Psoas muscle (tissue), 8 donors: Measurements from ENCODE around the gene SEC61A1. TPM values are rescaled to one million over a fixed set of nuclear protein-coding genes. Genes with fewer than 3 reads are reported as not detected.
A peak's percentile ranks its signal among the peaks of the same experiment; 100 is the strongest.

Experiments used
- ATAC-seq, 4 donors: fragments of 200-7000 bp; cut with Tn5 transposase; one replicate each; pipeline ENCODE4 v1.9.1; 2020; ENCODE audit warnings: moderate library complexity in 3 of 4, mild to moderate bottlenecking in 2 of 4
- DNase-seq, 2 donors: peaks; one replicate each; pipeline ENCODE4 v3.0.0-alpha.2; 2020
- H3K27ac ChIP-seq: fragments of 200-600 bp; one replicate; pipeline ENCODE4 v1.8.0; 2022
- H3K27me3 ChIP-seq, 3 donors: fragments of 200-600 bp in 1 of 3; one replicate each; pipeline versions ENCODE4 v1.6.1 to v1.8.0; 2013 to 2022; ENCODE audit warnings: low read length in 2 of 3, mild to moderate bottlenecking in 2 of 3, moderate library complexity in 1 of 3; ENCODE audit not compliant: insufficient read depth in 3 of 3
- H3K36me3 ChIP-seq, 2 donors: fragments of 200-600 bp in 1 of 2; one replicate each; pipeline versions ENCODE4 v1.6.1 to v1.8.0; 2013 to 2022; ENCODE audit warnings: low read depth in 1 of 2, mild to moderate bottlenecking in 1 of 2, moderate library complexity in 1 of 2; ENCODE audit not compliant: insufficient read depth in 1 of 2
- H3K4me1 ChIP-seq: fragments of 200-600 bp; one replicate; pipeline ENCODE4 v1.8.0; 2022
- H3K4me3 ChIP-seq: fragments of 200-600 bp; one replicate; pipeline ENCODE4 v1.8.0; 2022; ENCODE audit warnings: mild to moderate bottlenecking
- H3K9me3 ChIP-seq: fragments of 200-600 bp; one replicate; pipeline ENCODE4 v1.8.0; 2022
- WGBS, 3 donors: extraction: QIAGEN DNeasy Blood & Tissue Kit; methylation state at CpG; one replicate each; pipeline versions ENCODE4 v1.1.6 to v1.1.7; 2013; 5-methylcytosine and 5-hydroxymethylcytosine counted together
- intact Hi-C, 2 donors: fragments of 100-400 bp; cut with DNase I; formaldehyde crosslinking; loops; one replicate each; pipeline versions ENCODE4 v1.11.0 to v1.14.2; 2022
- long read RNA-seq, 2 donors: library from polyadenylated mRNA; unstranded; transcript quantifications; one replicate each; pipeline ENCODE4 v2.0.0, GENCODE V29; 2021
- polyA plus RNA-seq, 3 donors: library from polyadenylated mRNA; stranded (reverse); fragments of 200-250 nt; gene quantifications; one replicate each; pipeline ENCODE4 v1.2.3, GENCODE V29; 2013
- total RNA-seq, 4 donors: library from RNA; stranded (reverse); fragmentation: NEBNext Ultra II Directional in 2 of 4; extraction: Animal tissue kit (Norgen Biotek cat#: 25700) in 2 of 4; gene quantifications; one replicate each; pipeline versions ENCODE4 v1.2.1 to v1.2.4, GENCODE V29; 2021 to 2023
- TF ChIP-seq, protein P1 (sequence below): fragments of 200-600 bp; IDR thresholded peaks from one replicate; pipeline ENCODE4 v1.8.0; 2022; ENCODE audit warnings: antibody characterized with exemption
- donor health status: healthy with polysubstance abuse.
- donor health status: DM: no; HTN: no; CAD: no; lungs with moderate emphysema.
- donor health status: Bipolar disorder and iron deficiency.
- donor health status: healthy.
- donor health status: DM: yes; HTN: yes; CAD: no.
- donor health status: DM: no; HTN: no; CAD: no.
- donor health status: DM: no; HTN: no; CAD: no.
- donor health status: DM: yes; HTN: yes; CAD: no.

Gene SEC61A1
- total RNA-seq = 10 to 100 TPM; 40.1 to 98.2 (median 88.6) TPM
- polyA plus RNA-seq = 100 to 1,000 TPM in 2 of 3 donors, 10 to 100 TPM in 1; 62.6 to 136 (median 117) TPM
- long read RNA-seq, donor 1, transcript SEC61A1-201 (12 exons, 3,635 nt) = major isoform, 67 of 114 reads
- long read RNA-seq, donor 1, partial matches to known transcripts = 43 of 114 reads
- long read RNA-seq, donor 1, other reads (novel, unspliced or antisense) = 4 of 114 reads
- long read RNA-seq, donor 2, transcript SEC61A1-201 (12 exons, 3,635 nt) = major isoform, 164 of 344 reads
- long read RNA-seq, donor 2, partial matches to known transcripts = 43 of 344 reads
- long read RNA-seq, donor 2, other reads (novel, unspliced or antisense) = 135 of 344 reads

DNA sequence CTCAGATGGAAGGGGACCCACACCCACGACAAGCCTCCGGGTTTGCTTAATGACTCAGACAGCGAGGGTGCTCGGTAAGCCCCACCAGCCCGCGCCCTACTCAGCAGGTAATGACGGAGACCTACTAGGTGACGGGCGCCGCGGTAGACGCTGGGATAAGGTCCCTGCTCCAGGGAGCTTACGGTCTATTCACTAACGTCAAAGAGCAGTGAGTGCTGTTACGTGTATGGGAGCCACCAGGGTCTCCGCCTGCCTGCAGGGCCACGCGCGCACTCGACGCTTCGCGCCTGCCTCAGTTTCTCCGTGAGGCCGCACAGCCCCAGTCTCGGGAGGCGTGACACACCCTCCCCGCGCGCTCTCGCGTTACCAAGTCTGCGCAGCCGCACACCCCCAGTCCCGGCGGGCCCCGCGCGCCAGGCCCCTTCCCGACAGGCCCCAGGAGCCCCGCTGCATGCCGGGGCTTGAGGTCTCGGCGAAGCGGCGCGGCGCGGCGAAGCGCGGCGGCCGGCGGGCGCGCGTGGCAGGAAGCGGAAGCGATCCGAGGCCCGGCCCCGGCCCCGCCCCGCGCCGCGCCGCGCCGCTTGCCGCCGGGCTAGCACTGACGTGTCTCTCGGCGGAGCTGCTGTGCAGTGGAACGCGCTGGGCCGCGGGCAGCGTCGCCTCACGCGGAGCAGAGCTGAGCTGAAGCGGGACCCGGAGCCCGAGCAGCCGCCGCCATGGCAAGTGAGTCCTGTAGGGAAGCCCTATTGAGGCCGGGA lies at the start of gene SEC61A1:
Gene SEC61A1 (plus strand): TSS at position 601 of the 758 bp plus-strand sequence. CDS start 116 bp downstream, at position 717.
- Histone ChIP-seq H3K27me3 (no peaks in the 10 kb centered on the region), H3K9me3 (no peaks in the 10 kb centered on the region), H3K36me3 (peaks cover 13 to 25% of the 10 kb centered on the region in 2 donors), H3K4me1 (peaks cover 30% of the 10 kb centered on the region), H3K27ac (peak within 1 kb of the TSS; percentile 100), H3K4me3 (peak within 1 kb of the TSS; percentile 98)
- 0 to 1% (median 1%) methylated on average over 37 to 90 of the region's 90 CpGs for WGBS, 3 donors
- intact Hi-C loops = no loop called here
- TF ChIP-seq, protein P1, sequence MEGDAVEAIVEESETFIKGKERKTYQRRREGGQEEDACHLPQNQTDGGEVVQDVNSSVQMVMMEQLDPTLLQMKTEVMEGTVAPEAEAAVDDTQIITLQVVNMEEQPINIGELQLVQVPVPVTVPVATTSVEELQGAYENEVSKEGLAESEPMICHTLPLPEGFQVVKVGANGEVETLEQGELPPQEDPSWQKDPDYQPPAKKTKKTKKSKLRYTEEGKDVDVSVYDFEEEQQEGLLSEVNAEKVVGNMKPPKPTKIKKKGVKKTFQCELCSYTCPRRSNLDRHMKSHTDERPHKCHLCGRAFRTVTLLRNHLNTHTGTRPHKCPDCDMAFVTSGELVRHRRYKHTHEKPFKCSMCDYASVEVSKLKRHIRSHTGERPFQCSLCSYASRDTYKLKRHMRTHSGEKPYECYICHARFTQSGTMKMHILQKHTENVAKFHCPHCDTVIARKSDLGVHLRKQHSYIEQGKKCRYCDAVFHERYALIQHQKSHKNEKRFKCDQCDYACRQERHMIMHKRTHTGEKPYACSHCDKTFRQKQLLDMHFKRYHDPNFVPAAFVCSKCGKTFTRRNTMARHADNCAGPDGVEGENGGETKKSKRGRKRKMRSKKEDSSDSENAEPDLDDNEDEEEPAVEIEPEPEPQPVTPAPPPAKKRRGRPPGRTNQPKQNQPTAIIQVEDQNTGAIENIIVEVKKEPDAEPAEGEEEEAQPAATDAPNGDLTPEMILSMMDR = no peak
- ATAC-seq (peak; percentile 88 to 94 (median 92)), DNase-seq (peak; percentile 96 to 97)

- DNase-seq (no peak), ATAC-seq (no peak)
- no peak overlapping the region for H3K4me3 ChIP-seq
- 62 to 74% (median 64%) methylated on average over 8 of the region's 8 CpGs for WGBS, 3 donors
- H3K9me3 ChIP-seq = no peaks in the 10 kb centered on the region
- TF ChIP-seq, protein P1 = no peak
- no peaks in the 10 kb centered on the region for H3K4me1 ChIP-seq
- no peaks in the 10 kb centered on the region for H3K36me3 ChIP-seq
- H3K27ac ChIP-seq = no peak overlapping the region
- peaks cover 0 to 7% (median 0%) of the 10 kb centered on the region in 3 donors for H3K27me3 ChIP-seq
- intact Hi-C loops = no loop called here
These were observed 47.6 kb upstream of the SEC61A1 start for GRCh38 chr3:128004661-128005060.

- ATAC-seq = peak in 1 of 4 donors; percentile 23
These were observed 45.9 kb upstream of the SEC61A1 start for GRCh38 chr3:128006061-128007032.

DNA sequence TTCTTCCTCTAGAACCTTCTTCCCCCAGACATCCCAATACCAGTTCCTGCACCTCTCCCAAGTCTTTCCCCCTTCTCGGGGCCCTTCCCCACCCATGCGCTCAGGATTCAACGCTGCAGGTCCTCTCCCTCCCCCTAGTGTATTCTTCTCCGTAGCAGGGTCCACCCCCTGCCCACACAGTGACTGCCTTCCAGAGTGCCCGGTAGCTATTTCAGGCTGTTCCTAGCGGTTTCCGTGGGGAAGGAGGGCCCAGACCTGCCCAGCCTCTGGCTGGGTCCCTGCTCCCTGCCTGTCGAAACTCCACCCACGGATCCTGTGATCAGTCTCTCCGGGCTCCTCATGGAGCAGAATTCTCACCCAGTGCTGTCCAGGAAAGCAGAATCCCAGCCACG lies 45.2 kb upstream of the SEC61A1 start:
- DNase-seq (no peak), ATAC-seq (no peak)
- WGBS, 3 donors = 37 to 52% (median 47%) methylated on average over 11 of the region's 11 CpGs
- Histone ChIP-seq H3K27ac (no peak overlapping the region), H3K27me3 (peaks cover 0 to 7% (median 0%) of the 10 kb centered on the region in 3 donors), H3K9me3 (no peaks in the 10 kb centered on the region), H3K4me1 (no peaks in the 10 kb centered on the region), H3K4me3 (no peak overlapping the region), H3K36me3 (no peaks in the 10 kb centered on the region)
- TF ChIP-seq, protein P1 = no peak
- intact Hi-C loops = no loop called here

More at GRCh38 chr3:128006061-128007032, 45.9 kb upstream of the SEC61A1 start:
- WGBS, 3 donors = 36 to 46% (median 43%) methylated on average over 28 to 30 of the region's 30 CpGs
- Histone ChIP-seq H3K27me3 (peaks cover 0 to 7% (median 0%) of the 10 kb centered on the region in 3 donors), H3K4me3 (no peak overlapping the region), H3K9me3 (no peaks in the 10 kb centered on the region), H3K4me1 (no peaks in the 10 kb centered on the region), H3K27ac (no peak overlapping the region), H3K36me3 (no peaks in the 10 kb centered on the region)
- DNase-seq = no peak
- TF ChIP-seq, protein P1 = no peak
- intact Hi-C loops = no loop called here
